Mesendoderm (in vitro differentiated cells): ENCODE data around the gene RNASEH2A.
"Not testable (repeated sequence)": the region's sequence is repeated elsewhere in the genome, so short reads cannot be mapped to it uniquely, and the experiment has no call there.

ENCODE experiments used
- DNase-seq: peaks from one replicate; pipeline ENCODE4 v3.0.0; 2013
- H2AK5ac ChIP-seq: 2 replicates; pipeline ENCODE4 v1.6.1; 2013; ENCODE audit warnings: low read length, inconsistent platforms
- H2BK120ac ChIP-seq: 2 replicates; pipeline ENCODE4 v1.6.1; 2013; ENCODE audit warnings: low read depth, mild to moderate bottlenecking, low read length, moderate library complexity, mixed read lengths
- H2BK15ac ChIP-seq: replicated peaks from 2 replicates; pipeline ENCODE4 v1.6.1; 2013; ENCODE audit warnings: low read depth, mild to moderate bottlenecking, moderate library complexity
- H2BK5ac ChIP-seq: 2 replicates; pipeline ENCODE4 v1.6.1; 2013; ENCODE audit warnings: low read length, inconsistent platforms
- H3K18ac ChIP-seq: 2 replicates; pipeline ENCODE4 v1.6.1; 2013; ENCODE audit warnings: mild to moderate bottlenecking, low read length, mixed read lengths
- H3K23ac ChIP-seq: one replicate; pipeline ENCODE4 v1.6.1; 2013; ENCODE audit warnings: low read length
- H3K27ac ChIP-seq: 2 replicates; pipeline ENCODE4 v1.5.1; 2013; ENCODE audit warnings: low read depth, mild to moderate bottlenecking, inconsistent platforms, low read length, moderate library complexity
- H3K27me3 ChIP-seq: 2 replicates; pipeline ENCODE4 v1.6.1; 2013; ENCODE audit warnings: low read length, control low read depth, mild to moderate bottlenecking, inconsistent platforms; ENCODE audit not compliant: insufficient read depth, poor library complexity
- H3K36me3 ChIP-seq: 2 replicates; pipeline ENCODE4 v1.6.1; 2013; ENCODE audit warnings: low read length, inconsistent platforms; ENCODE audit not compliant: control insufficient read depth, insufficient read depth
- H3K4ac ChIP-seq: one replicate; pipeline ENCODE4 v1.6.1; 2013; ENCODE audit warnings: low read depth, mild to moderate bottlenecking, low read length, moderate library complexity
- H3K4me1 ChIP-seq: 2 replicates; pipeline ENCODE4 v1.6.1; 2013; ENCODE audit warnings: low read depth, low read length, inconsistent platforms; ENCODE audit not compliant: control insufficient read depth
- H3K4me2 ChIP-seq: 2 replicates; pipeline ENCODE4 v1.6.1; 2013; ENCODE audit warnings: low read length
- H3K4me3 ChIP-seq: 2 replicates; pipeline ENCODE4 v1.5.1; 2013; ENCODE audit warnings: mild to moderate bottlenecking, low read length
- H3K56ac ChIP-seq: one replicate; pipeline ENCODE4 v1.6.1; 2013; ENCODE audit warnings: low read length
- H3K79me1 ChIP-seq: 2 replicates; pipeline ENCODE4 v1.6.1; 2013; ENCODE audit warnings: low read length, inconsistent platforms
- H3K79me2 ChIP-seq: 2 replicates; pipeline ENCODE4 v1.6.1; 2013; ENCODE audit warnings: mild to moderate bottlenecking, low read length; ENCODE audit not compliant: control insufficient read depth, insufficient read depth
- H3K9ac ChIP-seq: 2 replicates; pipeline ENCODE4 v1.6.1; 2013; ENCODE audit warnings: low read length, inconsistent platforms
- H4K5ac ChIP-seq: one replicate; pipeline ENCODE4 v1.6.1; 2013; ENCODE audit warnings: low read length
- H4K8ac ChIP-seq: one replicate; pipeline ENCODE4 v1.6.1; 2013; ENCODE audit warnings: low read depth, mild to moderate bottlenecking, control low read depth, low read length, moderate library complexity
- WGBS: extraction: QIAGEN DNeasy Blood & Tissue Kit; methylation state at CpG from one replicate; pipeline ENCODE4 v1.1.7; 2013; ENCODE audit warnings: low lambda C conversion rate, missing lambda C conversion rate; ENCODE audit not compliant: insufficient coverage; ENCODE audit errors: extremely low coverage; 5-methylcytosine and 5-hydroxymethylcytosine counted together

RNASEH2A gene

GRCh38 chr19:12804051-12804450 is 2.3 kb upstream of the RNASEH2A start:
- peaks cover 12% of the 10 kb centered on the region for H3K79me1 ChIP-seq
- no peak overlapping the region for H3K4me3 ChIP-seq
- no peak overlapping the region for H2AK5ac ChIP-seq
- no peak overlapping the region for H2BK120ac ChIP-seq
- H3K9ac ChIP-seq = no peak overlapping the region
- no peak overlapping the region for H3K4ac ChIP-seq
- DNase-seq = no peak
- no peak overlapping the region for H4K8ac ChIP-seq
- no peak overlapping the region for H3K56ac ChIP-seq
- H3K79me2 ChIP-seq = peaks cover 5% of the 10 kb centered on the region
- peaks cover 5% of the 10 kb centered on the region for H3K4me1 ChIP-seq
- no peaks in the 10 kb centered on the region for H3K27me3 ChIP-seq
- no peak overlapping the region for H3K4me2 ChIP-seq
- H3K36me3 ChIP-seq = peaks cover 4% of the 10 kb centered on the region
- no peak overlapping the region for H3K23ac ChIP-seq
- H4K5ac ChIP-seq = no peak overlapping the region
- H2BK15ac ChIP-seq = no peak overlapping the region
- no peak overlapping the region for H3K18ac ChIP-seq
- no peak overlapping the region for H3K27ac ChIP-seq
- H2BK5ac ChIP-seq = no peak overlapping the region
- WGBS = no CpG with 5 or more reads among the region's 26 CpGs

GRCh38 chr19:12815088-12815487 is 8.7 kb downstream of the RNASEH2A start:
- Histone ChIP-seq H3K79me2 (no peaks in the 10 kb centered on the region), H2AK5ac (no peak overlapping the region), H2BK120ac (no peak overlapping the region), H3K27me3 (no peaks in the 10 kb centered on the region), H3K79me1 (no peaks in the 10 kb centered on the region), H2BK5ac (no peak overlapping the region), H3K56ac (no peak overlapping the region), H2BK15ac (no peak overlapping the region), H3K4me1 (no peaks in the 10 kb centered on the region), H3K9ac (no peak overlapping the region), H4K8ac (no peak overlapping the region), H3K4me3 (no peak overlapping the region), H3K4me2 (no peak overlapping the region), H3K18ac (no peak overlapping the region), H3K27ac (no peak overlapping the region), H3K23ac (no peak overlapping the region), H4K5ac (no peak overlapping the region), H3K4ac (no peak overlapping the region), H3K36me3 (peaks cover 5% of the 10 kb centered on the region)
- no peak for DNase-seq
- WGBS = no CpG with 5 or more reads among the region's 7 CpGs

- H3K56ac ChIP-seq, H4K5ac ChIP-seq, DNase-seq, H3K4ac ChIP-seq, H3K4me1 ChIP-seq, H2AK5ac ChIP-seq, H2BK5ac ChIP-seq, H3K23ac ChIP-seq, H3K27me3 ChIP-seq, H3K4me2 ChIP-seq, H4K8ac ChIP-seq, H3K27ac ChIP-seq, H3K4me3 ChIP-seq, H3K79me1 ChIP-seq, H3K9ac ChIP-seq, H3K36me3 ChIP-seq, H2BK15ac ChIP-seq, H3K79me2 ChIP-seq, H2BK120ac ChIP-seq, H3K18ac ChIP-seq: not testable (repeated sequence)
- WGBS = no CpG with 5 or more reads among the region's 6 CpGs
Measured at GRCh38 chr19:12817188-12817587, 10.8 kb downstream of the RNASEH2A start.

GRCh38 chr19:12817810-12818209 is 11.4 kb downstream of the RNASEH2A start:
- H3K23ac ChIP-seq, H3K27me3 ChIP-seq, DNase-seq, H4K5ac ChIP-seq, H3K4me2 ChIP-seq, H2BK15ac ChIP-seq, H3K9ac ChIP-seq, H3K27ac ChIP-seq, H2AK5ac ChIP-seq, H3K79me1 ChIP-seq, H3K4me3 ChIP-seq, H3K18ac ChIP-seq, H3K79me2 ChIP-seq, H2BK5ac ChIP-seq, H3K36me3 ChIP-seq, H4K8ac ChIP-seq, H3K56ac ChIP-seq, H3K4me1 ChIP-seq, H3K4ac ChIP-seq, H2BK120ac ChIP-seq: not testable (repeated sequence)
- no CpG with 5 or more reads among the region's 11 CpGs for WGBS

GRCh38 chr19:12821761-12822160 is 15.4 kb downstream of the RNASEH2A start:
- Histone ChIP-seq H2BK120ac (no peak overlapping the region), H3K4me1 (no peaks in the 10 kb centered on the region), H2BK15ac (no peak overlapping the region), H3K4me2 (no peak overlapping the region), H4K8ac (no peak overlapping the region), H2AK5ac (no peak overlapping the region), H3K79me1 (no peaks in the 10 kb centered on the region), H3K36me3 (no peaks in the 10 kb centered on the region), H3K18ac (no peak overlapping the region), H3K23ac (no peak overlapping the region), H2BK5ac (no peak overlapping the region), H3K79me2 (no peaks in the 10 kb centered on the region), H3K4me3 (no peak overlapping the region), H3K27me3 (no peaks in the 10 kb centered on the region), H3K56ac (no peak overlapping the region), H3K9ac (no peak overlapping the region), H4K5ac (no peak overlapping the region), H3K27ac (no peak overlapping the region), H3K4ac (no peak overlapping the region)
- no peak for DNase-seq
- no CpG with 5 or more reads among the region's 2 CpGs for WGBS
